ENCODE data around the gene RPS6KA2. TPM values are rescaled to one million over a fixed set of nuclear protein-coding genes. Genes with fewer than 3 reads are reported as not detected.
A peak's percentile ranks its signal among the peaks of the same experiment; 100 is the strongest.
"Not testable (repeated sequence)": the region's sequence is repeated elsewhere in the genome, so short reads cannot be mapped to it uniquely, and the experiment has no call there.

The RPS6KA2 gene
- total and polyA plus RNA-seq, 4 donors = 23.8 to 34.6 (median 31.6) TPM

GRCh38 chr6:166383802-166384363 is 243.2 kb downstream of the RPS6KA2 start:
- not testable (repeated sequence) for H3K36me3 ChIP-seq (ENCODE audit: control insufficient read depth, insufficient read depth, low read length); H3K27me3 ChIP-seq (ENCODE audit: control insufficient read depth, insufficient read depth, low read length); DNase-seq (ENCODE audit: low read depth in 4 of 6, low spot score in 6 of 6); H3K9me3 ChIP-seq (ENCODE audit: control insufficient read depth, insufficient read depth, low read length)
- Histone ChIP-seq H3K4me3 (ENCODE audit: low read depth, low read length) (peak overlapping the region; percentile 69), H3K27ac (ENCODE audit: low read depth, low read length) (peak overlapping the region; percentile 90), H3K4me1 (ENCODE audit: control insufficient read depth, insufficient read depth, low read length) (peaks cover 12% of the 10 kb centered on the region)
- 36% methylated on average over 15 of the region's 22 CpGs for WGBS (ENCODE audit: insufficient coverage)

- Histone ChIP-seq H3K27ac (ENCODE audit: low read depth, low read length) (peak within 1 kb of the TSS; percentile 90), H3K9me3 (ENCODE audit: control insufficient read depth, insufficient read depth, low read length) (no peaks in the 10 kb centered on the region), H3K27me3 (ENCODE audit: control insufficient read depth, insufficient read depth, low read length) (no peaks in the 10 kb centered on the region), H3K36me3 (ENCODE audit: control insufficient read depth, insufficient read depth, low read length) (no peaks in the 10 kb centered on the region), H3K4me1 (ENCODE audit: control insufficient read depth, insufficient read depth, low read length) (peaks cover 12% of the 10 kb centered on the region), H3K4me3 (ENCODE audit: low read depth, low read length) (peak within 1 kb of the TSS; percentile 74)
- peak; percentile 89 to 99 (median 94) for DNase-seq (ENCODE audit: low read depth in 4 of 6, low spot score in 6 of 6)
- under 1% methylated on average over 94 of the region's 94 CpGs for WGBS (ENCODE audit: insufficient coverage)
Observed at GRCh38 chr6:166382933-166383801, 243.9 kb downstream of the RPS6KA2 start, which contains the start of gene MPC1. Gene MPC1 (minus strand): TSS chr6:166382940. CDS start chr6:166382876, 64 bp downstream.

DNA sequence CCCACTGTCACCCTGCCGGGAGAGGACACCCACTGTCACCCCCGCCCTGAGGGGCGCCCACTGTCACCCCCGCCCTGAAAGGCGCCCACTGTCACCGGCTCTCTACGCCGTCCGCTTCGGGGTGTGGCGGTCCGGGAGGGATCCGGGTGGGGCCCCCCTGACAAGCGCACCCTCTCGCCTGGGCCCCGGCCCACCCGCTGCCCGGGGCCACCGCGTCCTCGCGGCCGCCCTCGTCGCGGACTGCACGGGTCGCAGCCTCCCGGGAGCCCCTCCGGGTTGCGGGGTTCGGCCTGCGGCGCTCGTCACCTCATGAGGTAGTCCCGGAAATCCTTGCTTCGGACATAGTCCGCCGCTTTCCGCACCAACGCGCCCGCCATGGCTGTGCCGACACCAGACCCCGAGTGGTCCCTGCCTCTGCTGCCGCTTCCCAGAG is 244.5 kb downstream of the RPS6KA2 start:
- peak overlapping the region; percentile 74 for H3K4me3 ChIP-seq (ENCODE audit: low read depth, low read length)
- H3K27ac ChIP-seq (ENCODE audit: low read depth, low read length) = peak overlapping the region; percentile 55
- H3K4me1 ChIP-seq (ENCODE audit: control insufficient read depth, insufficient read depth, low read length) = peaks cover 12% of the 10 kb centered on the region
- H3K36me3 ChIP-seq (ENCODE audit: control insufficient read depth, insufficient read depth, low read length) = no peaks in the 10 kb centered on the region
- no peaks in the 10 kb centered on the region for H3K9me3 ChIP-seq (ENCODE audit: control insufficient read depth, insufficient read depth, low read length)
- no peaks in the 10 kb centered on the region for H3K27me3 ChIP-seq (ENCODE audit: control insufficient read depth, insufficient read depth, low read length)
- no peak for DNase-seq (ENCODE audit: low read depth in 4 of 6, low spot score in 6 of 6)
- WGBS (ENCODE audit: insufficient coverage) = under 1% methylated on average over 46 of the region's 46 CpGs

GRCh38 chr6:166381733-166382499 is 245.1 kb downstream of the RPS6KA2 start:
- H3K36me3 ChIP-seq (ENCODE audit: control insufficient read depth, insufficient read depth, low read length) = no peaks in the 10 kb centered on the region
- no peaks in the 10 kb centered on the region for H3K9me3 ChIP-seq (ENCODE audit: control insufficient read depth, insufficient read depth, low read length)
- H3K4me3 ChIP-seq (ENCODE audit: low read depth, low read length) = peak overlapping the region; percentile 74
- peak overlapping the region; percentile 55 for H3K27ac ChIP-seq (ENCODE audit: low read depth, low read length)
- under 1% methylated on average over 47 of the region's 49 CpGs for WGBS (ENCODE audit: insufficient coverage)
- DNase-seq (ENCODE audit: low read depth in 4 of 6, low spot score in 6 of 6) = peak in 2 of 6 donors; percentile 50 to 52
- H3K4me1 ChIP-seq (ENCODE audit: control insufficient read depth, insufficient read depth, low read length) = peaks cover 12% of the 10 kb centered on the region
- no peaks in the 10 kb centered on the region for H3K27me3 ChIP-seq (ENCODE audit: control insufficient read depth, insufficient read depth, low read length)

DNA sequence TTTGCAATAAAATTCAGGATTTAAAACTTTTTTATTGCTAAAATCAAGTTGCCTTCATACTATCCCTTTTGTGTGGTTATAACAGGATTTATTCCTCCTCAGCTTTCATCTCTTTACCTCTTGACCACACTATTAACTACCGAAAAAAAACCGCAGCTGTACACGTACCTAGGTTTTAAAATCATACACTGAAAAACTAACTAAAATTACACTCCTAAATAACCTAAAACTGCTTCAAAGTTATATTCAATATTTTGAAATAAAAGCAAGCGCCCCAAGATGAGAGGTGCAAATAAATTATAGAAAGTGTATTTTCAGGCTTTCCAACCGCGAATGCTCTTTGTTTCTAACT is 245.7 kb downstream of the RPS6KA2 start:
- no peak overlapping the region for H3K27ac ChIP-seq (ENCODE audit: low read depth, low read length)
- no peaks in the 10 kb centered on the region for H3K36me3 ChIP-seq (ENCODE audit: control insufficient read depth, insufficient read depth, low read length)
- peak overlapping the region; percentile 74 for H3K4me3 ChIP-seq (ENCODE audit: low read depth, low read length)
- no peak for DNase-seq (ENCODE audit: low read depth in 4 of 6, low spot score in 6 of 6)
- no CpG with 5 or more reads among the region's 6 CpGs for WGBS (ENCODE audit: insufficient coverage)
- peaks cover 12% of the 10 kb centered on the region for H3K4me1 ChIP-seq (ENCODE audit: control insufficient read depth, insufficient read depth, low read length)
- no peaks in the 10 kb centered on the region for H3K9me3 ChIP-seq (ENCODE audit: control insufficient read depth, insufficient read depth, low read length)
- H3K27me3 ChIP-seq (ENCODE audit: control insufficient read depth, insufficient read depth, low read length) = no peaks in the 10 kb centered on the region

GRCh38 chr6:166379800-166380199 is 247.3 kb downstream of the RPS6KA2 start:
- H3K4me3 ChIP-seq (ENCODE audit: low read depth, low read length) = no peak overlapping the region
- no peaks in the 10 kb centered on the region for H3K27me3 ChIP-seq (ENCODE audit: control insufficient read depth, insufficient read depth, low read length)
- no peak overlapping the region for H3K27ac ChIP-seq (ENCODE audit: low read depth, low read length)
- WGBS (ENCODE audit: insufficient coverage) = no CpG with 5 or more reads among the region's 4 CpGs
- peaks cover 12% of the 10 kb centered on the region for H3K4me1 ChIP-seq (ENCODE audit: control insufficient read depth, insufficient read depth, low read length)
- no peaks in the 10 kb centered on the region for H3K36me3 ChIP-seq (ENCODE audit: control insufficient read depth, insufficient read depth, low read length)
- DNase-seq (ENCODE audit: low read depth in 4 of 6, low spot score in 6 of 6) = no peak
- H3K9me3 ChIP-seq (ENCODE audit: control insufficient read depth, insufficient read depth, low read length) = no peaks in the 10 kb centered on the region

DNA sequence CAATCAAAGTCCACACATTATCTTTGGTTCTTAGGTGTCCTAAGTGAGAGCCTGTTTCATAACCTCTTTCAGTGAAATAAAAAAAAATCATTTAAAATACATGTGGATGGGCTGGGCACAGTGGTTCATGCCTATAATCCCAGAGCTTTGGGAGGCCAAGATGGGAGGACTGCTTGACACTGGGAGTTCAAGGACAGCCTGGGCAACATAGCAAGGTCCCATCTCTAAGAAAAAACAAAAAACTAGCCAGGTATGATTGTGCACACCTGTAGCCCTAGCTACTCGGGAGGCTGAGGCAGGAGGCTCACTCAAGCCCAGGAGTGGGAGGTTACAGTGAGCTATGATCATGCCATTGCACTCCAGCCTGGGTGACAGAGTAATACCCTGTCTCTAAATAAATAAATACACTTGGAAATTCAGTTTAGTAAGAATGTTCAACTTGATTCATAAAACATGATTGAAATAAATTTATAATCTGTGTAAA is 247.9 kb downstream of the RPS6KA2 start:
- WGBS (ENCODE audit: insufficient coverage) = no CpG with 5 or more reads among the region's 1 CpG
- Histone ChIP-seq H3K4me1 (ENCODE audit: control insufficient read depth, insufficient read depth, low read length) (peaks cover 9% of the 10 kb centered on the region), H3K27ac (ENCODE audit: low read depth, low read length) (no peak overlapping the region), H3K4me3 (ENCODE audit: low read depth, low read length) (no peak overlapping the region), H3K9me3 (ENCODE audit: control insufficient read depth, insufficient read depth, low read length) (no peaks in the 10 kb centered on the region), H3K27me3 (ENCODE audit: control insufficient read depth, insufficient read depth, low read length) (no peaks in the 10 kb centered on the region), H3K36me3 (ENCODE audit: control insufficient read depth, insufficient read depth, low read length) (no peaks in the 10 kb centered on the region)
- DNase-seq (ENCODE audit: low read depth in 4 of 6, low spot score in 6 of 6) = no peak

- no peaks in the 10 kb centered on the region for H3K9me3 ChIP-seq (ENCODE audit: control insufficient read depth, insufficient read depth, low read length)
- H3K4me3 ChIP-seq (ENCODE audit: low read depth, low read length) = no peak overlapping the region
- H3K36me3 ChIP-seq (ENCODE audit: control insufficient read depth, insufficient read depth, low read length) = no peaks in the 10 kb centered on the region
- H3K27ac ChIP-seq (ENCODE audit: low read depth, low read length) = no peak overlapping the region
- peaks cover 4% of the 10 kb centered on the region for H3K4me1 ChIP-seq (ENCODE audit: control insufficient read depth, insufficient read depth, low read length)
- DNase-seq (ENCODE audit: low read depth in 4 of 6, low spot score in 6 of 6) = peak in 1 of 6 donors; percentile 76
- no CpG with 5 or more reads among the region's 2 CpGs for WGBS (ENCODE audit: insufficient coverage)
- H3K27me3 ChIP-seq (ENCODE audit: control insufficient read depth, insufficient read depth, low read length) = no peaks in the 10 kb centered on the region
Observed at GRCh38 chr6:166377721-166378120, 249.3 kb downstream of the RPS6KA2 start.

GRCh38 chr6:166375013-166375412 is 252.0 kb downstream of the RPS6KA2 start:
- H3K27me3 ChIP-seq (ENCODE audit: control insufficient read depth, insufficient read depth, low read length) = no peaks in the 10 kb centered on the region
- H3K9me3 ChIP-seq (ENCODE audit: control insufficient read depth, insufficient read depth, low read length) = no peaks in the 10 kb centered on the region
- H3K4me1 ChIP-seq (ENCODE audit: control insufficient read depth, insufficient read depth, low read length) = no peaks in the 10 kb centered on the region
- no peak for DNase-seq (ENCODE audit: low read depth in 4 of 6, low spot score in 6 of 6)
- no CpG with 5 or more reads among the region's 1 CpG for WGBS (ENCODE audit: insufficient coverage)
- H3K27ac ChIP-seq (ENCODE audit: low read depth, low read length) = no peak overlapping the region
- H3K36me3 ChIP-seq (ENCODE audit: control insufficient read depth, insufficient read depth, low read length) = no peaks in the 10 kb centered on the region
- no peak overlapping the region for H3K4me3 ChIP-seq (ENCODE audit: low read depth, low read length)

Measured in spinal cord (tissue), 10 donors.